HG02943 (cell line): ENCODE measurements around the gene FNIP2.
A peak's percentile ranks its signal among the peaks of the same experiment; 100 is the strongest.
"Not testable (repeated sequence)": the region's sequence is repeated elsewhere in the genome, so short reads cannot be mapped to it uniquely, and the experiment has no call there.

Experiments used
- ATAC-seq: cut with Tn5 transposase; IDR thresholded peaks from one replicate; pipeline ENCODE4 v1.9.1; 2021; ENCODE audit warnings: mild to moderate bottlenecking, low read depth, moderate library complexity; ENCODE audit not compliant: unreplicated experiment

FNIP2 gene

GRCh38 chr4:158902280-158903078 lies 133.7 kb downstream of the FNIP2 start:
- not testable (repeated sequence) for ATAC-seq

DNA sequence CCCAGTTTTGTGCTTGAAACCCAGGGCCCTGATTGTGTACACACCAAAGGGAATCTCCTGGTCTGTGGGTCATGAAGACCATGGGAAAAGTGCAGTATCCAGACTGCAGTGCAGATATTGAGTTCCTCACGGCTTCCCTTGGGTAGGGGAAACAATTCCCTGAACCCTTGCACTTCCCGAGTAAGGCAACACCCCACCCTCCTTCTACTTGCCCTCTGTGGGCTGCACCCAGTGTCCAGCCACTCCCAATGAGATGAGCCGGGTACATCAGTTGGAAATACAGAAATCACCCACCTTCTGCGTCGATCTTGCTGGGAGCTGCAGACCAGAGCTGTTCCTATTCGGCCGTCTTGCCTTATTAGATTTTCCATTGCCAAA lies 134.2 kb downstream of the FNIP2 start:
- ATAC-seq: no peak

DNA sequence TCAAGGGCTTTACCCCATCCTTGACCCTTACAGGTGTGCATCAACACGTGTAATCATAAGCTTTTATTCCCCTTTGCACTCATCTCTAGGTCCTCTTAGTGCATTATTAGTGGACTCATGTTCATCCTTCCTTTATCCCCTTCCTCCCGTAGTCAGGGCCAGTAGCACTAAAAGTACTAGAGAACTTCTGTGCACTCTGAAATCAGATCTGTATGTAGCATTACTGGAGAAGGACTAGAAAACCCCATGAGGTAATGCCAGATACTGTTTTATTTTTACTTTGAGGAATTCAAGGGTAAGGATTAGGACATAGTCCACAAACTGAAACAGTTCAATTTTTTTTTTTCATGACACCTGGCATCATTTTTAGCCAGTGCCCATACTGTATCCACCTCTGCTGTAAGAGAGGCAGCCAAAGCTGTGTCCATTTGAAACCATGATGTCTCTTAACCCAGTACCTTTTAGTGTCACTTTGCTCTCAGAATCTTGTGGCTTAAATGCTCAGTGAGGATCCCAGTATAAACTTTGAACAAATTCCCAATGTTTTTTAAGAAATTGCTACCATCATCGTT lies 134.7 kb downstream of the FNIP2 start:
- no peak for ATAC-seq

- no peak for ATAC-seq
These were observed 136.0 kb downstream of the FNIP2 start for GRCh38 chr4:158904815-158905214.

DNA sequence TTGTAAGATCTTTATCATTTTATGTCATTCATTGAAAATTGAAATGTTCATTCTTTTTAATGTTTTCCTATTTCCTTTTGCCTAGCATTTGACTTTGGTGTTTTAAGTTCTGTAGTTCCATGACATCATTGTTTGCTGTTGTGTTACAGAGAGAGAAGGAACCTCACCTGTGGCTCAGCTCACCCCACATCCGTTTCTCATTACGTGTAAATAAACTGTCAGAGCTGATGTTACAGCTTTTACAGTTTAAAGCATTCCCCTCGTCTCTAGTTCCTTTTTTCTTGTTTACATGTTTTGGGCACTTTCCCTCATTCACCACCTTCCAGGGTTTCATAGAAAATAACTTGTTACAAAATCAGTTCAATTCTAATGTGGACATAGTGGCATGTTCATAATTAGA lies 137.2 kb downstream of the FNIP2 start:
- ATAC-seq: peak; percentile 89

GRCh38 chr4:158912390-158912789 lies 143.6 kb downstream of the FNIP2 start:
- ATAC-seq: no peak

DNA sequence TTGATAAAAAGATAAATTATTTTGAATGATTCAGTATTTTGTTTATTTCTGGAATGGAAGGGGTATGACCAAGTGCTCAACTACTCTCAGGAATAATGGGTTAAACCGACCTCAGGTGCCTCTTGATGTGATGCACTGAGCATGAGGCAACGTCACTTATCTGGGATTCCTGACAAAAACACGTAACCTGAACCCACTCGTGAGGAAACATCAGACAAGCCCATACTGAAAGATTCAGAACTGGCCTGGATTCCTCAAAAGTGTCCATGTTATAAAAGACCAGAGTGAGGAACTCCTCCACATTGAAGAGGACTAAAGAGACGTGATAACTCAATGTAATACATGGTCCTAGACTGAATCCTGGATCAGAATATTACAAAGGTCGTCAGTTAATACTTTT lies 144.0 kb downstream of the FNIP2 start:
- ATAC-seq: no peak

GRCh38 chr4:158913766-158914165 lies 144.9 kb downstream of the FNIP2 start:
- no peak for ATAC-seq

DNA sequence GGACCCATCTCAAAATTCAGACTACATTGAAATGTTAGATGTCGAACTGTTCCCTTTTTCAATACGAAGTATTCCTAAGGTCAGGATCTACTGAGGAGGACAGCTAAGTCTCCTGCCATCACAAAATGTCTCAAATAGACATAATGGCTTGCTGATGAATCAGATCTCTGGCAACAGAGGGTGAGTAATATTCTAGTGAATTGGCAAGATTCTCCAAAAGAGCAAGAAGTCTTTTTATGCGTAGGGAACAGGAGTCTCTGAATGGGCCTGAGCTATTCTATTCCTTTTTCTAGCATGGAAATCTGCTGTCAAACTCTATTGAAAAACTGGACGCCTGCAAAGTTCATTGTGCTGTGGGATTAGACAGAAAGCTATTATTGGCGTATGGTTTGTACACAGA lies 145.4 kb downstream of the FNIP2 start:
- ATAC-seq: no peak

DNA sequence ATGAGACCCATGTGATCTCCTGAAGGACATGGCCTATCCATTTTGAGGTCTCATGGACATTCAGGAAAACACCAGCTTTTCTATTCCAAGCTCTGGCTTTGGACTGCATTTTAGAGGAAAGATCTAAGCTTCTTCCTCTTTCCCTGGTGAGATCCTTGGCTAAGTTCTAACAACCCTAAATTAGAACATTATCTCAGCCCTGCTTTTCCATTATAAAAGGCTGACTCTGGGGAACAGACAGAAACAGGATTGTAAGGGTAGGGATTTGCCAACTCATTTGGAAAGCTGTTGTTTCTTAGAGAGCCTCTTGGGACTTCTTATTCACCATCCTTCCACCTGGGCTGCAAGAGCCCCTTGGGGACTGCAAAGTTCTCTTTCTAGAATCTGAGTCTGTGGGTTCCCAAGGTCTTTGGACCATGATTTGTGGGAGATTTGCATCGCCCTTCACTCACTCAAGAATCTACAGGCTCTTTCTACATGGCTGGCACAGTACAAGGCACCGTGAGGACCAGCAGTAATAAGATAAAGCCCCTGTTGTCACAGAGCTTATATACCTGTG lies 146.9 kb downstream of the FNIP2 start:
- ATAC-seq: no peak

GRCh38 chr4:158920452-158920996 lies 151.7 kb downstream of the FNIP2 start:
- not testable (repeated sequence) for ATAC-seq

- not testable (repeated sequence) for ATAC-seq
These were observed 158.9 kb downstream of the FNIP2 start for GRCh38 chr4:158927774-158928173.

- ATAC-seq: no peak
These were observed 161.3 kb downstream of the FNIP2 start for GRCh38 chr4:158929939-158930638.

DNA sequence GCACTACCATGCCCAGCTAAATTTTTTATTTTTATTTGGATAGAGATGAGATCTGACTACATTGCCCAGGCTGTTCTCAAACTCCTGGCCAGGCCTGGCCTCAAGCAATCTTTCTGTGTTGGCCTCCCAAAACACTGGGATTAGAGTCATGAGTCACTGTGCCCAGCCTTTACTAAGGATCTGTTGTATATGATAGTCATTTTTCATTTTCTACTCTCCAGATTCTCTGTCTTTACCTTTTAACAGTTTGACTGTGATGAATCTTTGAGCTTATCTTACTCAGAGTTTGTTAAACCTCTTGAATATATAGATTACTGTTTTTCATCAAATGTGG lies 161.8 kb downstream of the FNIP2 start:
- no peak for ATAC-seq

DNA sequence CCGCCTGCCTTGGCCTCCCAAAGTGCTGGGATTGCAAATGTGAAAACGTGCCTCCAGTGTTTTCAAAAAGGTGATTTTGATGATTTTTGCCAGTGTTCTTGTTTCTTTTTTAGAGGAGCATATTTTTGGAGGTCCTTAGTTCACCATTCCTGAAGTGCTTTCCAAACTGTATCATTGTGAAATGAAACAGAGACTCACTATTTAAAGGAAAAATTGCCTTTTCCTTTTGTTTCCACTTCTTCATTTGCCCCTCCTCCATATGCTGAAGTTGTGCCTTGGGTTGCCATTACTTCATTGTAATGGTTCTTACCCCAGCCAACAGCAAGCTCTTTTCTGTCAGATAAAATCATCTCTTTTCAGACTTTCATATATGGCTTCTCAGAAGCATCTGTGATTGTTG lies 164.4 kb downstream of the FNIP2 start:
- no peak for ATAC-seq

DNA sequence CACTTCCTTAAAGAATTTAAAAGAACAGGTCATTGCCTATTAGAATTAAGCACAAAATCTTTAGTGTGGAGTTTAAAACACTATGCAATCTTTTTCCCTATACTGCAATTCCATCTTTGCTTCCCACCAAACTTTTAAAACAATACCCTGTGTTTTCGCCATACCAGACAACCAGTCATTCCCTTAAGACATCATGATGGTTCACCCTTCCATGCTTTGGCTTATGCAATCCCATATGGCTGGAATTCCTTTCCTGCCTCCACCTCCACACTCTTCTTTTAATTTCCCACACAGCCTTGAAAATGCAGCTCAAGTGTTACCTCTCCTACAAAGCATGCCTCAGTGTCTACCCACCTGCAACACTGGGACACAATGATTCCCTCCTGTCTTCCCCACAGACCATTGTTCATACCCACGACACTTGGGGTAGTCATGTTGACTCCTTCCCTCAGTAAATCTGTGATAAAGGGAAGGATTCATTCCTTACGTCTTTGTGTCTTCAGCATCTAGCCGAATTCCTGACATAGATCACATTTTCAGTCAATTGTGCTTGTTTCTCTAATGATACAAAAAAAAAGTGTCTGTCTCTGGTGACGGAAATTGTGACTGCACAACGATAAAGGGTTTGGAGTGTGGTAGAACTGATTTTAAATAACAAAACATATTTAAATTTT lies 166.3 kb downstream of the FNIP2 start:
- no peak for ATAC-seq

DNA sequence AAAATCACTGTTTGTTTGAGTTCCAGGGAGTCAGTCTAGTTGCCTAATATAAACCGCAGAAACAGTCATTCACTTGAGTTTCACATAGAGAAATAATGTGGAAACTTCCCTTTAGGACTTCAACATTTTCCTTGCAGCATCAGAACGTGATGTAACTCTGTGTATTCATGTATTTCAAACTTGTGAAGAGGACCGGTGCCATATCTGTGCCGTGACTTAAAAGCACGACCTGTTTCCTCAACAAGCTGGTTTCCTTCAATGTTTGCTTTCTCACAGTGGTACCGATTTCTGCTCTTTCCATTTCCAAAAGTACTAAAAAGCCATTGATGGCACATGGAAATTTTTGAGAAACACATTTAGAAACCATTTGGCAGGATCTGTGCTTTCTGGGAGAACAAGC lies 167.4 kb downstream of the FNIP2 start:
- no peak for ATAC-seq

- ATAC-seq: no peak
These were observed 169.6 kb downstream of the FNIP2 start for GRCh38 chr4:158938220-158939044.

- ATAC-seq: no peak
These were observed 171.4 kb downstream of the FNIP2 start for GRCh38 chr4:158940271-158940670.

GRCh38 chr4:158941321-158941720 lies 172.5 kb downstream of the FNIP2 start:
- ATAC-seq: no peak
